ENCODE data around the gene NOP10.
"Not testable (repeated sequence)": the region's sequence is repeated elsewhere in the genome, so short reads cannot be mapped to it uniquely, and the experiment has no call there.

The NOP10 gene

DNA sequence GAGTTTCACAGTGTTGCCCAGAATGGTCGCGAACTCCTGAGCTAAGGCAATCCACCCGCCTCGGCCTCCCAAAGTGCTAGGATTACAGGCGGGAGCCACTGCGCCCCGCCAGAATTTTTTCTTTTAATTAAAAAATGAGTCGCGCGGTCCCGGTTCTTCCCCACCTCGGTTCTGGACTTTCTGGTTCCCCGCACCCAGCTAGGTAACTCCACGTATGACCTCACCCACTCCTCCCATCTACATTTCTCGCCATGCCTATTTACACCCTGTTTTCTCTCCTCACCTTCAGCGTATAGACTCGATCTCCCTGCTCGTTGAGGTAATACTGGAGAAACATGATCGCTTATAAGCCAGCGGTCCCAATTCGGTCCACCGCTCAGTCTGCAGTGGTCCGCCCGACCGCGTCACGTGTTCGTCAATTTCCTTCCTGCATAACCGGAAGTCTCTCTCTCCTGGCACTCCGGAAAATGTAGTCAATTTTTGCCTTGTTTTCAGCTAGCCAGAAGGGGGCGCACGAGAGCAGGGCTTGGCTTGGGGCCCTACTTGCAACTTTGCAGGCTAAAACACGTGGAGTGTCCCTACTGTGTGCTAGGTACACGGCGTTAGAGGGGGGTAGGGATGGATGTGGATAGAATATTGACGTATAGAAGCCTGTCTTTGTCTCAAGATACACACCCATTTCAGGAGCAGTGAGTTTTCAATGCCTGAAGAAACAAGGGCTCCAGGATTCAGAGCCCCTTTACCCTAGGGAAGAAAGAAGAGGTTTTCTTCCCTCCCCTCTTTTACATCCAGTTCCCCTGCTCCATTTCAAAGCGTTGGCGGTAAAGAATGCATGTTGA lies at the start of gene NOP10, which contains the start of gene NUTM1:
NOP10 (minus strand) TSS at position 400 of the 839 bp plus-strand sequence; CDS start at position 337, 63 bp downstream.
NUTM1 (plus strand) TSS at position 579 of the 839 bp plus-strand sequence. CDS start 382 bp downstream, outside the sequence.
- peak within 1 kb of the TSS; percentile 98 for H3K4me3 ChIP-seq (replicated peaks; ENCODE audit: low read depth, low read length)
- peak; percentile 96 for DNase-seq (ENCODE audit: low read depth)
- TF ChIP-seq CTCF (IDR thresholded peaks at IDR 0.05; ENCODE audit: low read length, missing control alignments), result peak; percentile 96

GRCh38 chr15:34389594-34390086 lies 46.7 kb upstream of the NOP10 start:
- H3K4me3 ChIP-seq (replicated peaks; ENCODE audit: low read depth, low read length); DNase-seq (ENCODE audit: low read depth): not testable (repeated sequence)

GRCh38 chr15:34381829-34382521 lies 39.0 kb upstream of the NOP10 start:
- not testable (repeated sequence) for DNase-seq (ENCODE audit: low read depth); H3K4me3 ChIP-seq (replicated peaks; ENCODE audit: low read depth, low read length)

DNA sequence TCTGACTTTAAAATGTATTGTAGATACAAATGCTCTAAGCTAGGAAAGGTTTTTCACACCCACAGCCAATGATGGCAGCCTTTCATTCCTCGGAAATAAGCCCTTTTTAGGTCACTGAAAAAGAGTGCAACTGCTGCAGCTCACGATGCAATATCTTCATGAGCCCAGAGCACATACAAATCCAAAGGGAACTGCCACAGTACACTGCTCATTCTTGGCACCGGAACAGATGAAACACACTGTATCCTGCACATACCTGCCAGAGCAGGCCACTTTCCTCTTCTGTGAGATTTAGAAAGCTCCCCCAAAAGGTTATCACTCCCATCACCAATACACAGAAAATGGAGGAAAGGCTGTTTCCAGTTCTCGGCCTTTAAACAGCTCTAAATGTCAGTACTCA lies 37.6 kb upstream of the NOP10 start:
- H3K4me3 ChIP-seq (replicated peaks; ENCODE audit: low read depth, low read length); DNase-seq (ENCODE audit: low read depth): not testable (repeated sequence)

- TF ChIP-seq CTCF (IDR thresholded peaks at IDR 0.05; ENCODE audit: low read length, missing control alignments), result no peak
- no peak for DNase-seq (ENCODE audit: low read depth)
- H3K4me3 ChIP-seq (replicated peaks; ENCODE audit: low read depth, low read length), result no peak overlapping the region
Measured at GRCh38 chr15:34376856-34377255, 33.9 kb upstream of the NOP10 start.

DNA sequence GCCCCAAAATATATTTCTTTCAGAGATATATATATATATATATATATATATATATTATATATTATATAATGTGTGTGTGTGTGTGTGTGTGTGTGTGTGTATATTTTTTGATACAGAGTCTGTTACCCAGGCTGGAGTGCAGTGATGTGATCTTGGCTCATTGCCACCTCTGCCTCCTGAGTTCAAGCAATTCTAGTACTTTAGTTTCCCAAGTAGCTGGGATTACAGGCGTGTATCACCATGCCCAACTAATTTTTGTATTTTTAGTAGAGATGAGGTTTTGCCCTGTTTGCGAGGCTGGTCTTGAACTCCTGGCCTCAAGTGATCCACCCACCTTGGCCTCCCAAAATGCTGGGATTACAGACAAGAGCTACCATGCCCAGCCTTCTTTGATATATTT lies 32.6 kb upstream of the NOP10 start:
- H3K4me3 ChIP-seq (replicated peaks; ENCODE audit: low read depth, low read length); DNase-seq (ENCODE audit: low read depth): not testable (repeated sequence)

GRCh38 chr15:34374816-34375215 lies 31.9 kb upstream of the NOP10 start:
- no peak overlapping the region for H3K4me3 ChIP-seq (replicated peaks; ENCODE audit: low read depth, low read length)
- DNase-seq (ENCODE audit: low read depth), result no peak
- TF ChIP-seq CTCF (IDR thresholded peaks at IDR 0.05; ENCODE audit: low read length, missing control alignments), result no peak

GRCh38 chr15:34373951-34374350 lies 31.0 kb upstream of the NOP10 start:
- no peak for DNase-seq (ENCODE audit: low read depth)
- no peak for TF ChIP-seq CTCF (IDR thresholded peaks at IDR 0.05; ENCODE audit: low read length, missing control alignments)
- no peak overlapping the region for H3K4me3 ChIP-seq (replicated peaks; ENCODE audit: low read depth, low read length)

- no peak for DNase-seq (ENCODE audit: low read depth)
- no peak for TF ChIP-seq CTCF (IDR thresholded peaks at IDR 0.05; ENCODE audit: low read length, missing control alignments)
Measured at GRCh38 chr15:34370643-34371042, 27.7 kb upstream of the NOP10 start.

More at GRCh38 chr15:34370643-34371042, 27.7 kb upstream of the NOP10 start:
- H3K4me3 ChIP-seq (replicated peaks; ENCODE audit: low read depth, low read length), result no peak overlapping the region
